Fibroblast of skin of right biceps (primary cell): ENCODE results near the gene VPS11.

Experiments
- DNase-seq: peaks from one replicate; pipeline ENCODE4 v3.0.0-alpha.2; 2013

The VPS11 gene

GRCh38 chr11:119126675-119127268, 59.2 kb downstream of the VPS11 start:
- DNase-seq, result no peak

GRCh38 chr11:119130662-119131061, 63.0 kb downstream of the VPS11 start:
- DNase-seq, result no peak
